ENCODE data around the gene EPHA1. TPM values are rescaled to one million over a fixed set of nuclear protein-coding genes. Genes with fewer than 3 reads are reported as not detected.

EPHA1 gene
- total RNA-seq, 1 donor: 2.3 TPM

GRCh38 chr7:143390104-143390772 lies 18.4 kb downstream of the EPHA1 start:
- no peak overlapping the region for H3K4me3 ChIP-seq (ENCODE audit: low read length)
- H3K4me1 ChIP-seq (ENCODE audit: insufficient read depth, low read length): peaks cover 36% of the 10 kb centered on the region
- no peaks in the 10 kb centered on the region for H3K9me3 ChIP-seq (ENCODE audit: low read depth, low read length)
- no peaks in the 10 kb centered on the region for H3K27me3 ChIP-seq (ENCODE audit: insufficient read depth, low read length)

GRCh38 chr7:143389316-143390103 lies 19.1 kb downstream of the EPHA1 start:
- Histone ChIP-seq H3K4me3 (ENCODE audit: low read length) (no peak overlapping the region), H3K4me1 (ENCODE audit: insufficient read depth, low read length) (peaks cover 36% of the 10 kb centered on the region), H3K27me3 (ENCODE audit: insufficient read depth, low read length) (no peaks in the 10 kb centered on the region), H3K9me3 (ENCODE audit: low read depth, low read length) (no peaks in the 10 kb centered on the region)

GRCh38 chr7:143388491-143389101 lies 20.1 kb downstream of the EPHA1 start:
- H3K27me3 ChIP-seq (ENCODE audit: insufficient read depth, low read length): no peaks in the 10 kb centered on the region
- peaks cover 46% of the 10 kb centered on the region for H3K4me1 ChIP-seq (ENCODE audit: insufficient read depth, low read length)
- H3K9me3 ChIP-seq (ENCODE audit: low read depth, low read length): no peaks in the 10 kb centered on the region
- no peak overlapping the region for H3K4me3 ChIP-seq (ENCODE audit: low read length)

GRCh38 chr7:143388051-143388450 lies 20.6 kb downstream of the EPHA1 start:
- Histone ChIP-seq H3K4me1 (ENCODE audit: insufficient read depth, low read length) (peaks cover 51% of the 10 kb centered on the region), H3K27me3 (ENCODE audit: insufficient read depth, low read length) (no peaks in the 10 kb centered on the region), H3K9me3 (ENCODE audit: low read depth, low read length) (no peaks in the 10 kb centered on the region), H3K4me3 (ENCODE audit: low read length) (no peak overlapping the region)

- Histone ChIP-seq H3K9me3 (ENCODE audit: low read depth, low read length) (no peaks in the 10 kb centered on the region), H3K4me1 (ENCODE audit: insufficient read depth, low read length) (peaks cover 58% of the 10 kb centered on the region), H3K4me3 (ENCODE audit: low read length) (no peak overlapping the region), H3K27me3 (ENCODE audit: insufficient read depth, low read length) (no peaks in the 10 kb centered on the region)
These were observed 21.3 kb downstream of the EPHA1 start for GRCh38 chr7:143387156-143387975.

GRCh38 chr7:143385891-143386781 lies 22.5 kb downstream of the EPHA1 start:
- H3K27me3 ChIP-seq (ENCODE audit: insufficient read depth, low read length): no peaks in the 10 kb centered on the region
- H3K4me1 ChIP-seq (ENCODE audit: insufficient read depth, low read length): peaks cover 64% of the 10 kb centered on the region
- no peaks in the 10 kb centered on the region for H3K9me3 ChIP-seq (ENCODE audit: low read depth, low read length)
- peak overlapping the region; percentile 93 for H3K4me3 ChIP-seq (ENCODE audit: low read length)

DNA sequence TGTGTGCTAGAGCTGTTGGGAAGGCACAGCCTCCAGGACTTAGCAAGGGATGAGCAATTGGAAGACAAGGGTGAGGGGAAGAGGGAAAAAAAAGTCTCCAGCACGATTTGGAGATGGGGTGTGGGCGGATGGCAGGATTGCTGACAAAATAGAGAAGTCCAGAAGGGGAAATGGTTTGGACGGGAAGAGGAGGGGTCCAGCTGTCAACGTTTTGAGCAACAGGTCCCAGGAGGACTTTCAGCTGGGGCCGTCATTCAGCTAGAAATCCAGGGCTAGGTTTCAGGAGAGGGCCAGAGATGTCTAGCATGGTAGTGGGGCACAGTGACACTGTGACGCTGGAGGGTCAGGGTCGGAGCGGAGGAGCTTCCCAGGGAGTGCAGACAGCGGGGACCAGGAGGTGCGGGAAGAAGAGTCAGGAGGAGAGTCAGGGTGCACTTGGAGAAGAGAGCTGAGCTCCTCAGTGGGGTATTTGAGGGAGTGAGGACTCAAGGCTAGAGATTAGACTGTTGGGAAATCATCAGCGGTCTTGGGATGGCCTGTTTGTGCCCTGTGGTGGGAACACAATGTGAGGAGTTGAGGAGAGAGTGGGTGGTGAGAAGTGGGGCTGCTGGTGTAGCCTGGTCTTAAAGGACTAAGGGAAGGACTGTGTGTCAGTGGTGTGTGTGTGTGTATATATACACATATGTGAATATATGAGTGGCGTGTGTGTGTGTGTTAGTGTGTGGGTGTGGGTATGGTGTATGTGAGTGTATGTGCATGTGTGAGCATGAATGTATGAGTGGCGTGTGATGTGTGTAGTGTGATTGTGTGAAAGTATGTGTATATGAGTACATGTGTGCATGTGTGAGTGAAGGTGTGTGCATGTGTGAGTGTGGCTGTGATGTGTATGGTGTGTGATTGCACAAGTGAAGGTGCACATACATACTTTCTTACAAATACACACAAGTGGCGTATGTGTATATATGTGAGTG lies 23.7 kb downstream of the EPHA1 start:
- no peaks in the 10 kb centered on the region for H3K9me3 ChIP-seq (ENCODE audit: low read depth, low read length)
- H3K27me3 ChIP-seq (ENCODE audit: insufficient read depth, low read length): no peaks in the 10 kb centered on the region
- H3K4me1 ChIP-seq (ENCODE audit: insufficient read depth, low read length): peaks cover 65% of the 10 kb centered on the region
- H3K4me3 ChIP-seq (ENCODE audit: low read length): peak overlapping the region; percentile 93

DNA sequence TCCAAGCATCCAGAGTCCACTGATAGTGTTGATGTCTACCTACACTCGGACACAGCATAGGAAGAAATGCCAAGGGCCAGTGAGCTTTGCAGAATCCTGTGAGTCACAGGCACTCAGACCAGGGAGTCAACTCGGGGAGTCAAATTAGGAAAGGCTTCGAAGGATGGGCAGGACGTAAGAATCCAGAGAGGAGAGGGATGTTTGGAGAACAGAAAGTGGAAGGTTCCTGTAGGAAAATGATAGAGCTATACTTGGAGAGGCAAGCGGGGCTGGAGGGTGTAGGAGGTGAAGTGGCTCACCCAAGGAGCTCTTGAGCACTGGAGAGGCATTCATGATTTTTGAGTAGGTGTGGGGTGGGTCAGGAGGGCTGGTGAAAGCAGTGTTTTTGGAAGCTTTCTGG lies 24.5 kb downstream of the EPHA1 start:
- H3K4me1 ChIP-seq (ENCODE audit: insufficient read depth, low read length): peaks cover 73% of the 10 kb centered on the region
- no peaks in the 10 kb centered on the region for H3K27me3 ChIP-seq (ENCODE audit: insufficient read depth, low read length)
- no peaks in the 10 kb centered on the region for H3K9me3 ChIP-seq (ENCODE audit: low read depth, low read length)
- peak overlapping the region; percentile 93 for H3K4me3 ChIP-seq (ENCODE audit: low read length)

DNA sequence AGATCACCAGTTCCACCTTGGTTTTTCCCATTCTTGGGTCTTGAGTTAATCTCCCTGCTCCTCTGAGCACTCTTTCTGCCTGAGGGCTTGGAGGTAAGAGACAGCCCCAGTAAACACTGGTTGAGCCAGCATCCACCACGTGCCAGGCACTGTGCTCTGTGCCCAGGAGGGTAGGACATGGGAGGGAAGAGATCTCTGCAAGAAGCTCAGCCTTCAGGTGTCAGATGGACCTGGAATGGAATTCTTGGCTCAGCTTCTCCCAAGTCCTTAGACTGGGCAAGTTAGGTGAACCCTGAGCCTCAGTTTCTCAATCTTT lies 25.1 kb downstream of the EPHA1 start:
- Histone ChIP-seq H3K4me1 (ENCODE audit: insufficient read depth, low read length) (peaks cover 79% of the 10 kb centered on the region), H3K9me3 (ENCODE audit: low read depth, low read length) (no peaks in the 10 kb centered on the region), H3K27me3 (ENCODE audit: insufficient read depth, low read length) (no peaks in the 10 kb centered on the region), H3K4me3 (ENCODE audit: low read length) (peak overlapping the region; percentile 93)

GRCh38 chr7:143382791-143383641 lies 25.6 kb downstream of the EPHA1 start:
- Histone ChIP-seq H3K27me3 (ENCODE audit: insufficient read depth, low read length) (no peaks in the 10 kb centered on the region), H3K4me1 (ENCODE audit: insufficient read depth, low read length) (peaks cover 83% of the 10 kb centered on the region), H3K4me3 (ENCODE audit: low read length) (peak overlapping the region; percentile 93), H3K9me3 (ENCODE audit: low read depth, low read length) (no peaks in the 10 kb centered on the region)

DNA sequence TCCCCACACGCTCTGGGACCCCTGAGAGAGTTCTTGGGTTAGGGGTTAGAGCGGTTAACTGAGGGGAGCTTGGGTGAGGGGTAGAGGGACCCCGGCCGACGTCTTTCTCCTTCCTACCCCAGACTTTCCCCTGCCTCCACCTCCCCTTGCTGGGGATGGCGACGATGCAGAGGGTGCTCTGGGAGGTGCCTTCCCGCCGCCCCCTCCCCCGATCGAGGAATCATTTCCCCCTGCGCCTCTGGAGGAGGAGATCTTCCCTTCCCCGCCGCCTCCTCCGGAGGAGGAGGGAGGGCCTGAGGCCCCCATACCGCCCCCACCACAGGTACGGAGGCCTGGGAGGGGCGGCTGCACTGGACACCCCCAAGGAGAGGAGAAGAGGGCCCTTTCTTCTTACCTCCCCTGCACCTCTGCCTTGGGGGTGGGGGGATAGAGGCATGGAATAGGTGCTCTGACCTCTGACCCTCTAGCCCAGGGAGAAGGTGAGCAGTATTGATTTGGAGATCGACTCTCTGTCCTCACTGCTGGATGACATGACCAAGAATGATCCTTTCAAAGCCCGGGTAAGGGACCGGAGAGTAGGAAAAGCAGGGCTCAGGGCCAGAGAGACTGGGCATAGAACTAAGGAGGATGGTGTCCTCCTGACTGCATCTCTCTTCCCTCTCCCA lies 26.4 kb downstream of the EPHA1 start:
- peak overlapping the region; percentile 93 for H3K4me3 ChIP-seq (ENCODE audit: low read length)
- no peaks in the 10 kb centered on the region for H3K9me3 ChIP-seq (ENCODE audit: low read depth, low read length)
- peaks cover 83% of the 10 kb centered on the region for H3K4me1 ChIP-seq (ENCODE audit: insufficient read depth, low read length)
- H3K27me3 ChIP-seq (ENCODE audit: insufficient read depth, low read length): no peaks in the 10 kb centered on the region

- H3K4me1 ChIP-seq (ENCODE audit: insufficient read depth, low read length): peaks cover 83% of the 10 kb centered on the region
- H3K27me3 ChIP-seq (ENCODE audit: insufficient read depth, low read length): no peaks in the 10 kb centered on the region
- H3K4me3 ChIP-seq (ENCODE audit: low read length): peak overlapping the region; percentile 93
- no peaks in the 10 kb centered on the region for H3K9me3 ChIP-seq (ENCODE audit: low read depth, low read length)
These were observed 27.1 kb downstream of the EPHA1 start for GRCh38 chr7:143381427-143382125.
